GM21390 (cell line): ENCODE data around the gene NBAS.
"Not testable (repeated sequence)": the region's sequence is repeated elsewhere in the genome, so short reads cannot be mapped to it uniquely, and the experiment has no call there.

Experiments
- ATAC-seq: cut with Tn5 transposase; IDR thresholded peaks from one replicate; pipeline ENCODE4 v1.9.1; 2021; ENCODE audit not compliant: unreplicated experiment

NBAS gene

DNA sequence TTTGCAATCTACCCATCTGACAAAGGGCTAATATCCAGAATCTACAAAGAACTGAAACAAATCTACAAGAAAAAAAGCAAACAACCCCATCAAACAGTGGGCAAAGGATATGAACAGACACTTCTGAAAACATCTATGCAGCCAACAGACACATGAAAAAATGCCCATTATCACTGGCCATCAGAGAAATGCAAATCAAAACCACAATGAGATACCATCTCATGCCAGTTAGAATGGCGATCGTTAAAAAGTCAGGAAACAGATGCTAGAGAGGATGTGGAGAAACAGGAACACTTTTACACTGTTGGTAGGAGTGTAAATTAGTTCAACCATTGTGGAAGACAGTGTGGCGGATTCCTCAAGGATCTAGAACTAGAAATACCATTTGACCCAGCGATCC, 239.7 kb downstream of the NBAS start:
- not testable (repeated sequence) for ATAC-seq

DNA sequence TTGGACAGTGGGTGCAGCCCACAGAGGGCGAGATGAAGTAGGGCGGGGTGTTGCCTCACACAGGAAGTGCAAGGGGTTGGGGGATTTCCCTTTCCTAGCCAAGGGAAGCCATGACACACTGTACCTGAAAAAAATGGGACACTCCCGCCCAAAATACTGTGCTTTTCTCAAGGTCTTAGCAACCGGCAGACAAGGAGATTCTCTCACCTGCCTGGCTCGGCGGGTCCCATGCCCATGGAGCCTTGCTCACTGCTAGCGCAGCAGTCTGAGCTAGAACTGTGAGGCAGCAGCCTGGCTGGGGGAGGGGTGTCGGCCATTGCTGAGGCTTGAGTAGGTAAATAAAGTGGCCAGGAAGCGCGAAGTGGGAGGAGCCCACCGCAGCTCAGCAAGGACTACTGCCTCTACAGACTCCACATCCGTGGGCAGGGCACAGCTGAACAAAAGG, 244.7 kb downstream of the NBAS start:
- no peak for ATAC-seq

DNA sequence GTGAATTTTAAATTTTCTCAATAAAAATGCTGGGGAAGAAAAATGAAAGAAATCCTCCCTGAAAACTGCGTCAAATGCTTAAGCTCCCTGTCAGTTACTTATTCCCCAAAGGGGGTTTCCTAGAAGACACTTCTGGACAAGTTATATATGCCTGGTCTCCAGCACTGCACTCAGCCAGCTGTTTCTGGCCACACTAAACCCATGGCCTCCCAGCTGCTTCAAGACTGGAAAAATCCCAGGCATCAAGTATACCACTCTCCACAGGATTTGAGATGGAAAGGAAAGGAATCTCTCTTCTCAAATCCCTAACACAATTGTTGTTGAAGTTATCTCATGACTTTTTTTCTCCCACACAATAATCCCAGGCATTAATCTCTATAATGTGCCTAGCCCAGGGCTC, 245.7 kb downstream of the NBAS start:
- no peak for ATAC-seq

DNA sequence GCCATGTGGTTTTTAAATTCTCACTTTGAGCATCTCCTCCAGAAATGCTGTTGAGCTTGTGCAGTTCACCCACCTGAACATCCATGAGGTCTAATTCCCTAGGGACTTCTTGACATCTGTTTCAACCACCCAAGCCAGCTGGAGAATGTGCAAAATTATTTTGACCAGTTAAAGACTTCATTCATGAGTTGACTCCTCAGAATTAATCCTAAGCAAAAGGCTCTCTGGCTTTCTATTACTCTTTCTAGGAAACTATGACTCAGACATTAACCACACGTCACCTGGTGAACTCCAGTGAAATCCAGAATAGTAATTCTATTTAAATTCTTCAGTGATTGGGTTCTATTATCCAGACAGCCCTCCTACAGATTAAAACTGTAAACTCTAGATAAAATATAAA, 247.5 kb downstream of the NBAS start:
- peak; percentile 74 for ATAC-seq

DNA sequence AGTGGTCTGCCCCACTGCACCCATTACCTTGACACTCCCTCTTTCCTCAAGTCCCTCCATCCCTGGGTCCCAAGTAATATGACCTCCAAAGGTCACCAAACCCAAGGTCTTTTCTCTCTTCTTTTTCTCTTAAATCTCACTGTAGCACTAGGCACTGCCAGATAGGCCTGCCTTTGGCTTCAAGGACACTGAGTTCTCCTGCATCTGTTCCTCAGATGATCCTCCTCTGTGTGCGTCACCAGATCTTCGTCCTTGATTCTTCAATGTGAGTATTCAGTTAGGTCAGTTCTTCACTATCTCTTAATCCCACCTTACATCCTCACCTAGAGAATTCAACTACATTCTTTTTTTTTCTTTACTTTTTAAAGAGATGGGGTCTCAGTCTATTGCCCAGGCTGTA, 249.2 kb downstream of the NBAS start:
- ATAC-seq = peak; percentile 8

DNA sequence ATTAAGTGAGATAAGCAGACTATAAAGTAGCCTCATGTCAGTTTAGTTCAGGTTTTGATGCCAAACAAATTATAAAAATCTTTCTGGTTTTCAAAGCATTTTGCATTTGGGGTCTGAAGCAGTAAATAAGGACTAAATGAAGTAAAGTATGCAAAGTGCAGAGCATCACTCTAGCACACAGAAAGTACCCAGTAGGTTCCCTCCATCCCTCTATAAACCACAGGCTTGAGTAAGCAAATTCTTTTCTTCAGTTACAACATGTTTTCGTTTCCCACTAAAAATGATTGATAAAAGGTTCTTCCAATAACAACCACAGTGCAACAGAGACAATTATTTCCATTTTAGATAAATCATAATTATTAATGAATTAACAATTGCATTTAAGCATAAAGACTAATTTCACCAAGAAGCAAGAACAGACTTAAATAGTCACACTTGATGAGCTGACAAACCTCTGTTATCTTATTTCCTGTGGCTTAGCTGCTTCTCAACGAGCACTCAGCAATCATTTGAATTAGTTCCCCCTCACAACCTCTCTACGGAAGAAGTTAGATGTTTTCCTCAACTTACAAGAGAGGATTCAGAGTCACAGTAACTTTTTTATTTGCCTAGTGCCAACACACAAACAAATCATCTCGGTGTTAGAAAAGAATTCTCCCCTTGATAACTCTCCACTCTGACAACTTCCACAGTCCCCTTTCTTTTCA, 249.8 kb downstream of the NBAS start:
- ATAC-seq = peak; percentile 57

DNA sequence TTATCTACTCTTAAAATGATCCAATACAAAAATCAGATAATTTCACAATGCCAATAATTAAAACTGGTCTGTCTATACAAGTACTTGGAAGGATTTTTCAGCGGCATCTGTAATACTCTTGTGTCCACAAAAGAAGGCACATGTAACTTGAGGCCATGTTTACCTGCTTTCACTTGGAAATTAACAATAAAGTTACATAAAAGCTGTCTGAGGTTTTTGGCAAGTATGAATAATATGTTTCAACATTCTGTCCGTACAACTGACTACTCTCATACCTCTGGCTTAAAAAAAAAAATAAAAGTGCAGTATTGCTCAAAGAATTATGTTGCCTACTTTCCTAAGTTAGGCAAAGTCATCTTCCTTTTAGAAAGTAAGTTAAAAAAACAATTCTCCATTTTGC, 253.6 kb downstream of the NBAS start:
- ATAC-seq = no peak

DNA sequence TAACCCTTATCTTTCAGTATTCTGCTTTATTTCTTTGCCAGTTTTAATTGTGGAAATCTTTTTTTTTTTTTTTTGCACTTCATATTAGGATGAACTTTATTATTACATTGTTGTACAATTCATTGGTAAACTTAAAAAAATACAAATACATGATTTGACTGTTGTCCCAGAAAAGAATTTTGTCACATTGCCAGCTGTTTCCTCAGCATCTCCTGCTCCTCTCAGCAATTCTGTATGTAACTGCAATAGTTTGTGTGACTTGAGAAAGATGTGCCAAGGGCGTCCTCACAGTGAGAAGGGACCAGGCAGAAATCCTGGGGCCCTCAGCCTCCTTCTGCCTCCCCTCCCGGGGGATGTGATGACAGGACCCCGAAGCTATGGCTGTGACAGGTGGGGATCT, 254.4 kb downstream of the NBAS start:
- ATAC-seq = no peak

DNA sequence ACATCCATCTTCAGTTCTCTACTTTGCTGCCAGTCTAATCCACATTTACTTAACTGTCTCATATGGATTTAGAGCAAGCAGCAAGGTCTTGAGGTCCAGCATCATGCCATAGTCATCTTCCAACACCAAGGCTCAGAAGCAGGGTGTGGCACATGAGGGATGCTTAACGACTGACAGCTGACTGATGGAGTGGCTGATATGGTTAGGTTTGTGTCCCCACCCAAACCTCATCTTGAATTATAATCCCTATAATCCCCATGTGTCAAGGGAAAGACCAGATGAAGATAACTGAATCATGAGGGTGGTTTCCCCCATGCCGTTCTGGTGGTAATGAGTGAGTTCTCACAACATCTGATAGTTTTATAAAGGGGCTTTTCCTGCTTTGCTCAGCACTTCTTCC, 257.3 kb downstream of the NBAS start:
- no peak for ATAC-seq

DNA sequence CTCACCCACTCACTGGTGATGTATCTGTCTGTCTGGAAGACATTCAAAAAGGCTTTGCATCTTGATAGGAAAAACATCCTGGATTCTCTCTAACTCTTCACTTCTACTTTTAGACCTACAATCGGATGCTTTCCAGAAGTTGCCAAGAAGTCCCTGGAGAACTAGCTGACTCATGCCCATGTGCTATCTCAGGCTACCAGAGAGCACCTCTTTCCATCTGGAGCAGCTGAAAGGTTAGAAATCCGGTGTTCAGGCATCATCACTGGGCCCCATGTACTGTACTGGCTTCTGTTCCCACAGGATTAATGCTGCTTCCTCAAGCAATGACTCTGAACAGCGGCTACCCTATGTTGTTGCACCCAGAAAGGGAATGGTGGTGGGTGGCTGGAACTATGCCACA, 259.0 kb downstream of the NBAS start:
- no peak for ATAC-seq

DNA sequence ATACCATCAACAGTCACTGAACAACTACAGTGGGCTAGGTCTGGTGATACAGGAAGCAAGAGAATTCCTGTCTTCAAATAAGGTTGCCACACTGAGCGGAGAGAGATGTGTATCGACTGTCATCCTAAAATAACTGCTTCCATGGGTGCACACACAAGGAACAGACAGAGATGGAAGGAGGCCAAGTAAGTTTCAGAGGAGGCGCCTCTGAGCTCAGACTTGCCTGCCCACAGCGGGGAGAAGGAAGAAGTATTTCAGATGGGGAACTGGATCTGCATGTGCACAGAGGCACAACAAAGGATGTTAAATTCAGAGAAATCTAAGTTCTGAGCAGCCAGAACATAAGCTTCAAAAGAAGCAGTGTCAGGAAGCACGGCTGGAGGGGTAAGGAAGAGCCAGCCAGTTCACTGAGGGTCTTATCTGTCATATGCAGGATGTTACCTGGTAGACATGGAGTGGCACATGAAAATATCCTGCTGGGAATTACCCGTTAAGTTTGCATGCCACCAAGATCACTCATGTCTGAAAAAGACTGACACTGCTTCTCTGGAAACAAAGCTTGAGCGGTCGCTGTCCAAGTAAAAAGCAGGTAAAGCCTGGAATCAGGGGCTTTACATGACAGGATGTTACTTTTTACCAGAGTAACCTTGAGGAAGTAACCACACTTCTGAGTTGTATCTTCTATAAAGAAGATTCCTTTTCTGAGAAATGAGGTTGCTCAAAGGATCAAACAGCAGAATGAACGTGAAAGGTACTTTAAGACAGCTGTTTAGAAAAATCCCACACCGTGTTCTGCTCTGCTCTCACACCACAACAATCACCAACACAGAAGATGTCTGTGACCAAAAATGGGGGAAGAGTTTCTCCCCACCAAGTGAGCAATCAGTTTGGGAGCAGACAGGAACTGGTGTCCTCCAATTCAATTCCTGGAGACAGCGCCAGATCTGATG, 260.2 kb downstream of the NBAS start:
- ATAC-seq = no peak

DNA sequence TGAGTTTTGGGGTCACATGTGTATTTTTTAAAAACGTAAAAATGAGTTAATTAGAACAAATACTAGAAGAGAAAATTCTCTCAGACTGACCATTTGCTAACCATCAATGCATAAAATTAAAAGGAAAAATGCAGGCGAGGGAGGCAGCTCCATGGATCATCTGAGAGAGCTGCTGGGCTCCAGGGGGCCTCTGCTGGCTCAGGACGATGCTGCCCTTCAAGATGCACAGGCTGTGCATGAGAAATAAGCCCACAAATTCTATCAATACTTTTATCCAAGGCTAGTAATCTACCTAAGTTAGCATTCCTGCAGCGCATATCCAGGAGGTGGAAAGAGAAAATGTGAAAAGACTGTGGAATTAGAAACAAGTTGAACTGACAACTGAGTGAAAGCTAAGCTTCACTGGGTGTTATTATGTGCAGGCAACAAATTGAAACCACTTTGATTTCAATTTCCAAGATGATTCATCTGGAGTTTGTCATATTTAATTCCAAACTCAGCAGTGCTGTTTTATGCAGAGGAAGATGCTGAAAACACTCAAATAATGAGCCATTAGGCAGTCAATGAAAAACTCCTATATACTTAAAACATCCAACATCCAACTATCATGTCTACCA, 261.1 kb downstream of the NBAS start:
- ATAC-seq = no peak

DNA sequence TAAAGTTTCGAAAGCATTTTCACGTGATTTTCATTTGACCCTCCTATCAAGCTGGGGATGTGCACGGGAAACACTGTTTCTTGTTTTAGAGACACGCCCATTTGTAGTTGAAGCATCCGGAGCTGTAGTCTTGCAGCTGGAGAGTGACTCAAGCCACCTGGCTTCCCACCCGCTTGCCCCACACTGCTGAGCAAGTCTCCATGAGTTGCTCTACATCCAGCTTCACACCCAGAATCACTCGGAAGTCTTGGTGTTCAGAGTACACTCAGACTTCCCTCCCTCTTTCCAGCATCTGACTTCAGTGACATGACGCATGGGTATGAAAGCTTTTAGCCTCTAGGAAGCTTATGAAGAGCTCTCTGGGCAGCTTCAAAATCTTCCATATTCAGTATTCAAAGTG, 262.4 kb downstream of the NBAS start:
- ATAC-seq = no peak

DNA sequence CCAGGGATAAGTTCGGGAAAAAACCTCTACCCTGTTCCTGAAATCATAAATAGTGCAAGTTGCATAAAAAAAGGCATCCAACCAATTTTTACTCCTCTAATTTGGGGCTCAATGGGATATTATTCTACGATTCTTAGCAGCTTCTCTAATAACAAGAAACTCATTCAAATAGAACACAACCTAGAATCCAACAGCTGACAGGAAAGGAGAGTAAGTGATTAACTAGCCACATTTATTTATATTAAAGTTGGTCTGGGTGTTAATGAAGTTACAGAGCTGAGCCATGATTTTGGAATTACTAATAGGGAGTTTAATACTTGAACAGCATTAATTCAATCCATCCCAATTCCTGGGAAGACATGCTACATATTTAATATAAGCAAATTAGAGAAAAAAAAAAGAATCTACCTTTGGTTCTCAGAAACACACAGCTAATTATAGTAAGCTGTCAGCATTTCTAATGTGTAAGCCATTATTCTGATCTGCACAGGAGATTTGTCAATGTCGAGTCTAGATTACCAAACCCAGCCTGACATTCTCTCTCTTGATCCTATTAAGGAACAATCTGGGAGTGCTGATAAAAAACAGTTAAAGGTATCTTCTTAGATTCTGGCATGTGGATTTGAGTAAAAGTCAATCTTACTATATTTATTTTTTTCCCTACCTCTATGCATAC, 267.7 kb downstream of the NBAS start:
- ATAC-seq = peak; percentile 50

DNA sequence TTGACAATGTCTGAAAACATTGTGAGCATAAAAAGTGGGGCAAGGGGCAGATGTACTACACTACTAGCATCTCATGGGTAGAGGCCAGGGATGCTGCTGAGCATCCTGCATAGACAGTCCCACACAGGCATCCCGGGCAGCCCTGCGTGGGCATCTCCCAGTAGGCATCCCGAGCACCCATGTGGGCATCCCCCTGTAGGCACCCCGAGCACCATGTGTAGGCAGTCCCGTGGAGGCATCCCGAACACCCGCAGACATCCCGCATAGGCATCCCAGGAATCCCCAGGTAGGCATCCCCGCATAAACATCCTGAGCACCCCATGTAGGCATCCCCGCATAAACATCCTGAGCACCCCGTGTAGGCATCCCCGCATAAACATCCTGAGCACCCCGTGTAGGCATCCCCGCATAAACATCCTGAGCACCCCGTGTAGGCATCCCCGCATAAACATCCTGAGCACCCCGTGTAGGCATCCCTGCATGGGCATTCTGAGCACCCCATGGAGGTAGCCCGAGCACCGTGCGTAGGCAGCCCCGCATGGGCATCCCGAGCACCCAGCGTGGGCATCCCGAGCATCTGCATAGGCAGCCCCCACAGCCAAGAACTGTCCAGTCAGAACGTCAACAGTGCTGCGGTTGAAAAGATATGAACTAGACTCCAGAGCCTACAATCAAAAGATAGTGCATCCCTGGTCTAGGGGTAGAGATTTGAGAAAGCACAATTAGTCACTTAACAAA, 273.5 kb downstream of the NBAS start:
- no peak for ATAC-seq

DNA sequence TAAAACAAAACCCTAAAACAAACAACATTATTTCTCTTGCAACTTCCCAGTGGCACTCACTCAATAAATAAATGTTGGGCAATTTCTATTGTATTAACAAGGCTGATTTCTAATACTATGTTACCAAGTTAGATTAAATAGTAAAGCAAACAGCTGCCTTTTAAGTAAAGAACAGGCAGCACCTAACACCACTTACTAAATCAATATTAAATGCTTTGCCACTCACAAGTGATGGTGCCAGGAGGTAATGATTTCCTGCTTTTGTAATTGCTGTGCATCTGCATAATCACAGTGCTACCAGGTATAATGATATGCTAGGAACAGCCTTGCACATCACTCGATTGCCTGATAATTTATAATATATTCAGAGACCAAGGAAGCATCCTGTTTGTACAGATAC, 276.5 kb downstream of the NBAS start:
- no peak for ATAC-seq

DNA sequence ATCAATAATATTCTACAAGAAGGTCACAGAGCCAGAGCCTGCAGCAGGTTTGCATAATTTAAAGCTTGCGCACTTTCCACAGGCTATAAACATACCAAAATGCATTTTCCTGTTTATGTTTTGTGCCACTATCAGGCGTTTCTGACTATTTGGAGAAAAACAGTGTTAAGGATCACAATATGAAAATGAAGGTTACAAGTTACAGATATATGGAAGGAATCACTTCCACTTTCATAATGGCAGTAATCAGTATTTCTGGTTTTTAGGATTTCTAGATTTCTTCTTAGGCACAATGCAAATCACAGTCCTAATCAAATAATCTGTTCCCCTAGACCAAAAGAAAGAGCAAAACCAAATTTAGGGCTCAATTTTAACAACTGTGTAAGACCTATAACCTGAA, 279.5 kb downstream of the NBAS start:
- ATAC-seq = no peak

DNA sequence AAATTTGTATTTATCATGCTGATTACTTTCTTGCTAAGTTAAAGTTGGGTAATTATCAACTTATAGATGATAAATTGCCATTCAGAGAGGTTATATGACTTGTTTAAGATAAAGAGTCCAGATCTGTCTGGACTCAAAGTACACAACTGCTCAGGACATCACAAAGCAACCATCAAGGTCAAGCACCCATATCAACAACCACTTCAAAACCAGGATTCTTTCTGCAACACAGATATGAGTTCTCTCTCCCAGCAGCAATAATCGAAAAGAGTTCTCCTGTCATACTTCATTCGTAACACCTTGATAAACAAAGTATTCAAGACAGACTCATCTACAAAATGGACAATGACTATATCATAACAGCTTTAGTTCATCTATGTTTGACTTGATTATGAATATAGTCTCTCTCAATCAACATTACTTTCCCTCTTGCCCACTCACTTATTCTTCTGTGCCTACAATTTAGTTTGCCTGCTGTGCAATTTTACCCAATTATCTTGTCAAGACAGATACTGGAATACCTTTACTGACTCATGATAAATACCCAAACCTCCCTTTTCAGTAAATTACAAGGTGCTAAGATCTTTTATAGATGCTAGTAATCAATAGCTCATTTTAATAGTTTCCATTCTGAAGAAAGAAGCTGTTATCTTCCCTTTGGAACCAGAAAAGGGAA, 281.8 kb downstream of the NBAS start:
- no peak for ATAC-seq

DNA sequence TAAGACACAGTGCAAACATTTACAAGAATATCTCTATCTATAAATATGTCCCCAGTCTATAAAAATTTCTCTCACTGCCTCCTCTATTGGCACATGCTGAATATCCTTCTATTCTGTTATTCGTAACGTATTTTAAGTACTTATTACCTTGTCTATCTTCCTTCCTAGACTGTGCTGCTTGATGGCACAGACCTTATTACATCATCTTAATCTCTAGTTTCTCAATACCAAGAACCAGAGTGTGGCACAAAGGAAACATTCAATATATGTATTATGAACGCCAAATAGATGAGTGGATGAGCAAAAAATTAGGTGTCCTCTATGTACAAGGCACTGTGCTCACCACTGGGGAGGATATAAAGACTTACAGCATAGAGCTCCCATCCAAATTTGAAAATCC, 282.8 kb downstream of the NBAS start:
- ATAC-seq = no peak

DNA sequence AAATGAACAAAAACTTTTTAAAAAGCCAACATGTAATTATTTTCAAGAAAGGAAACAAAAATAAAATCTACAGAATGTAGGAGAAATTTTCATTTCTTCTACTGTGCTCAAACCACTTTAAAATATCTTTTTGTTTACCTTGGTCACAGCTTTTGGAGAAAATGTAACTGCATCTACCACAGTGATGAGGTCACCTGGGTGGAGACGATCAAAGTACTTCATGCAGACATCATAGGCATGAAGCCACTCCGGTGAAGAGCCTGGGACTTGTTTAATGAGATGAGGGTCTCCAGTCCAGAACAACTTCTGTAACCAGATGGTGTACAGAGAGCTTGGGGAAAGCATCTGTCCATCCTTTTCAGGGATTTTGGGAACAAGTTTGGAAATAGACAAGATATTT, 285.8 kb downstream of the NBAS start:
- ATAC-seq = no peak
